Ovary (tissue), 9 donors: Measurements from ENCODE around the gene WBP4. TPM values are rescaled to one million over a fixed set of nuclear protein-coding genes. Genes with fewer than 3 reads are reported as not detected.

Experiments used
- DNase-seq, 5 donors: peaks; one replicate each; pipeline ENCODE4 v3.0.0-alpha.2; 2019 to 2020
- H3K27ac ChIP-seq, 2 donors: fragments of 200-600 bp; one replicate each; pipeline versions ENCODE4 v1.5.1 to v1.8.0; 2019 to 2022
- H3K27me3 ChIP-seq: fragments of 200-600 bp; one replicate; pipeline ENCODE4 v1.8.0; 2022
- H3K36me3 ChIP-seq: fragments of 200-600 bp; sonication (generic); one replicate; pipeline ENCODE4 v1.5.1; 2019
- H3K4me1 ChIP-seq: one replicate; pipeline ENCODE4 v1.8.1; 2013; ENCODE audit warnings: mild to moderate bottlenecking, moderate library complexity; ENCODE audit not compliant: insufficient read depth
- H3K4me3 ChIP-seq: fragments of 200-600 bp; sonication (generic); one replicate; pipeline ENCODE4 v1.5.1; 2017
- H3K9me3 ChIP-seq, 2 donors: fragments of 200-600 bp in 1 of 2; sonication (generic) in 1 of 2; one replicate each; pipeline versions ENCODE4 v1.5.1 to v1.8.1; 2013 to 2019; ENCODE audit warnings: mild to moderate bottlenecking in 1 of 2, moderate library complexity in 1 of 2
- CTCF ChIP-seq, 3 donors: fragments of 450-650 bp in 2 of 3; fragments of 200-600 bp in 1 of 3; IDR thresholded peaks; one replicate each; pipeline versions ENCODE4 v1.5.1 to v1.8.0; 2016 to 2022; ENCODE audit warnings: antibody characterized with exemption in 3 of 3, mild to moderate bottlenecking in 1 of 3
- EP300 ChIP-seq: sonication (generic); formaldehyde crosslinking; IDR thresholded peaks from one replicate; pipeline ENCODE4 v1.6.1; 2017; ENCODE audit warnings: antibody characterized with exemption
- POLR2A ChIP-seq: fragments of 450-650 bp; IDR thresholded peaks from one replicate; pipeline ENCODE4 v1.6.1; 2017; ENCODE audit warnings: antibody characterized with exemption, mild to moderate bottlenecking, moderate library complexity
- WGBS, 3 donors: extraction: QIAGEN DNeasy Blood & Tissue Kit in 1 of 3; methylation state at CpG; one replicate each; pipeline versions ENCODE4 v1.1.5 to v1.1.7; 2013 to 2017; 5-methylcytosine and 5-hydroxymethylcytosine counted together
- intact Hi-C, 4 donors: fragments of 100-400 bp; cut with DNase I; formaldehyde crosslinking; loops; one replicate each; pipeline versions ENCODE4 v1.11.0 to v1.15.1; 2022 to 2023
- polyA plus RNA-seq, 2 donors: library from polyadenylated mRNA; stranded (reverse); fragments of 200-250 nt in 1 of 2; fragments of 350-450 nt in 1 of 2; fragmentation: Illumina TruSeq in 1 of 2; extraction: RNeasy Lipid Tissue Mini Kit (QIAGEN cat#74804) in 1 of 2; gene quantifications; one replicate each; pipeline ENCODE4 v1.2.3, GENCODE V29; 2013 to 2014
- total RNA-seq, 7 donors: library from RNA; depleted of rRNA in 2 of 7; stranded (reverse); fragments of >200 nt in 2 of 7; fragmentation: NEBNext Ultra II Directional in 3 of 7; extraction: Animal tissue kit (Norgen Biotek cat#: 25700) in 3 of 7; gene quantifications; one replicate each; pipeline versions ENCODE4 v1.1.0 to v1.2.4, GENCODE V29; 2016 to 2023
- donor health status: DM: no; HTN: no; CAD: no; lungs with moderate emphysema.
- donor health status: DM: no; HTN: no; CAD: no.
- donor health status: Bipolar disorder and iron deficiency.
- donor health status: DM: yes; HTN: yes; CAD: no.
- donor health status: DM: no; HTN: no; CAD: no.
- donor health status: DM: yes; HTN: yes; CAD: no.

Gene WBP4
- total and polyA plus RNA-seq, 9 donors: 7.5 to 13.2 (median 10.2) TPM

- no peaks in the 10 kb centered on the region for H3K27me3 ChIP-seq
- no peak overlapping the region for H3K27ac ChIP-seq
- no peaks in the 10 kb centered on the region for H3K36me3 ChIP-seq
- no peak for TF ChIP-seq CTCF (IDR thresholded peaks at IDR 0.05)
- no peak for TF ChIP-seq EP300
- no peak for TF ChIP-seq POLR2A
- no peaks in the 10 kb centered on the region for H3K9me3 ChIP-seq
- DNase-seq: no peak
- no peak overlapping the region for H3K4me3 ChIP-seq
- intact Hi-C loops: loop anchor here (5.0 to 10.0 kb wide), 5 partner anchors 60 to 270 kb away; partner anchors contain the start of gene SLC25A15 (in 2 of the 4)
- peaks cover 11% of the 10 kb centered on the region for H3K4me1 ChIP-seq
- 89 to 93% (median 89%) methylated on average over 5 of the region's 5 CpGs for WGBS, 3 donors
Measured at GRCh38 chr13:41054919-41055619, 6.2 kb upstream of the WBP4 start.

GRCh38 chr13:41056194-41056593 is 5.1 kb upstream of the WBP4 start:
- DNase-seq: no peak
- H3K36me3 ChIP-seq: no peaks in the 10 kb centered on the region
- no peaks in the 10 kb centered on the region for H3K27me3 ChIP-seq
- intact Hi-C loops: loop anchor here (5.0 to 10.0 kb wide), 5 partner anchors 61 to 271 kb away; partner anchors contain the start of gene SLC25A15 (in 2 of the 4)
- H3K4me3 ChIP-seq: no peak overlapping the region
- no peak overlapping the region for H3K27ac ChIP-seq
- H3K4me1 ChIP-seq: peaks cover 11% of the 10 kb centered on the region
- TF ChIP-seq CTCF (IDR thresholded peaks at IDR 0.05) (no peak), POLR2A (no peak), EP300 (no peak)
- H3K9me3 ChIP-seq: no peaks in the 10 kb centered on the region

GRCh38 chr13:41056826-41057711 is 4.2 kb upstream of the WBP4 start:
- H3K9me3 ChIP-seq: no peaks in the 10 kb centered on the region
- H3K36me3 ChIP-seq: no peaks in the 10 kb centered on the region
- no peak overlapping the region for H3K27ac ChIP-seq
- no peak overlapping the region for H3K4me3 ChIP-seq
- H3K27me3 ChIP-seq: no peaks in the 10 kb centered on the region
- WGBS, 3 donors: 74 to 80% (median 75%) methylated on average over 11 of the region's 11 CpGs
- intact Hi-C loops: loop anchor here (5.0 to 10.0 kb wide), 5 partner anchors 62 to 272 kb away; partner anchors contain the start of gene SLC25A15 (in 2 of the 4)
- peaks cover 11% of the 10 kb centered on the region for H3K4me1 ChIP-seq
- no peak for DNase-seq
- no peak for TF ChIP-seq CTCF (IDR thresholded peaks at IDR 0.05)
- no peak for TF ChIP-seq POLR2A
- no peak for TF ChIP-seq EP300

GRCh38 chr13:41058295-41059070 is 2.8 kb upstream of the WBP4 start:
- WGBS, 3 donors: 79 to 82% (median 79%) methylated on average over 18 of the region's 18 CpGs
- peaks cover 9% of the 10 kb centered on the region for H3K4me1 ChIP-seq
- H3K27me3 ChIP-seq: no peaks in the 10 kb centered on the region
- TF ChIP-seq CTCF (IDR thresholded peaks at IDR 0.05) (no peak), POLR2A (no peak), EP300 (no peak)
- peak overlapping the region in 1 of 2 donors; percentile 98 for H3K27ac ChIP-seq
- H3K4me3 ChIP-seq: peak overlapping the region; percentile 1
- peak in 1 of 5 donors; percentile 43 for DNase-seq
- H3K9me3 ChIP-seq: no peaks in the 10 kb centered on the region
- intact Hi-C loops: loop anchor here (5.0 to 10.0 kb wide), 5 partner anchors 64 to 274 kb away; partner anchors contain the start of gene SLC25A15 (in 2 of the 4)
- H3K36me3 ChIP-seq: no peaks in the 10 kb centered on the region
